ENCODE measurements around the gene ZBTB7B. TPM values are rescaled to one million over a fixed set of nuclear protein-coding genes. Genes with fewer than 3 reads are reported as not detected.

The ZBTB7B gene
- polyA plus RNA-seq, 3 donors, result 6.3 to 149 (median 9.6) TPM

GRCh38 chr1:154964359-154964758 lies 38.2 kb upstream of the ZBTB7B start:
- H4K20me1 ChIP-seq (ENCODE audit: insufficient read depth, low read length), result peaks cover 66% of the 10 kb centered on the region
- no peak overlapping the region for H3K27ac ChIP-seq (ENCODE audit: low read depth in 1 of 2, low read length in 2 of 2)
- Mint-ChIP-seq H3K4me3 (no peak overlapping the region), H3K4me1 (peaks cover 24% of the 10 kb centered on the region), H3K27me3 (ENCODE audit: low read depth in 3 of 3) (peaks cover 0 to 4% (median 0%) of the 10 kb centered on the region in 3 donors), H3K27ac (peak overlapping the region in 1 of 7 donors; percentile 46), H3K9me3 (no peaks in the 10 kb centered on the region), H3K36me3 (peaks cover 59 to 68% of the 10 kb centered on the region in 2 donors)
- TF ChIP-seq CTCF (IDR thresholded peaks at IDR 0.05), result no peak
- intact Hi-C loops (cut with micrococcal nuclease), result loop anchor here (5.0 kb wide), 2 partner anchors 38 to 53 kb away; partner anchors contain the start of gene ZBTB7B (in 2 of the 2)
- H3K9me3 ChIP-seq (replicated peaks in 1 of 2; ENCODE audit: control insufficient read depth in 1 of 2, insufficient read depth in 1 of 2, low read length in 2 of 2), result no peaks in the 10 kb centered on the region
- no peak overlapping the region for H2AFZ ChIP-seq (ENCODE audit: insufficient read depth, low read depth, low read length, poor library complexity, severe bottlenecking)
- no peak for DNase-seq
- peaks cover 46% of the 10 kb centered on the region for H3K79me2 ChIP-seq (ENCODE audit: insufficient read depth, low read length)
- 67% methylated on average over 3 of the region's 6 CpGs for WGBS (ENCODE audit: insufficient coverage)
- peaks cover 17 to 30% of the 10 kb centered on the region in 2 donors for H3K4me1 ChIP-seq (ENCODE audit: control insufficient read depth in 1 of 2, insufficient read depth in 2 of 2, low read length in 2 of 2)
- H3K36me3 ChIP-seq (replicated peaks in 1 of 2; ENCODE audit: control insufficient read depth in 1 of 2, insufficient read depth in 2 of 2, low read length in 2 of 2), result peaks cover 65 to 69% of the 10 kb centered on the region in 2 donors
- no peak overlapping the region for H3K4me2 ChIP-seq (replicated peaks; ENCODE audit: extremely low read depth, low read length, poor library complexity, severe bottlenecking)
- H3K4me3 ChIP-seq (replicated peaks in 1 of 3; ENCODE audit: low read depth in 2 of 3, low read length in 3 of 3), result no peak overlapping the region
- no peaks in the 10 kb centered on the region for H3K27me3 ChIP-seq (ENCODE audit: control insufficient read depth in 2 of 2, insufficient read depth in 2 of 2, low read length in 2 of 2)
- H3K9ac ChIP-seq (ENCODE audit: insufficient read depth, low read length, poor library complexity, severe bottlenecking), result no peak overlapping the region

- TF ChIP-seq CTCF (IDR thresholded peaks at IDR 0.05), result no peak
- Mint-ChIP-seq H3K4me1 (peaks cover 27% of the 10 kb centered on the region), H3K9me3 (no peaks in the 10 kb centered on the region), H3K4me3 (no peak overlapping the region), H3K27me3 (ENCODE audit: low read depth in 3 of 3) (peaks cover 0 to 4% (median 0%) of the 10 kb centered on the region in 3 donors), H3K36me3 (peaks cover 59 to 69% of the 10 kb centered on the region in 2 donors), H3K27ac (no peak overlapping the region)
- Histone ChIP-seq H3K79me2 (ENCODE audit: insufficient read depth, low read length) (peaks cover 48% of the 10 kb centered on the region), H4K20me1 (ENCODE audit: insufficient read depth, low read length) (peaks cover 70% of the 10 kb centered on the region), H3K4me2 (replicated peaks; ENCODE audit: extremely low read depth, low read length, poor library complexity, severe bottlenecking) (no peak overlapping the region), H3K27ac (ENCODE audit: low read depth in 1 of 2, low read length in 2 of 2) (no peak overlapping the region), H3K9ac (ENCODE audit: insufficient read depth, low read length, poor library complexity, severe bottlenecking) (no peak overlapping the region), H3K36me3 (replicated peaks in 1 of 2; ENCODE audit: control insufficient read depth in 1 of 2, insufficient read depth in 2 of 2, low read length in 2 of 2) (peaks cover 61 to 73% of the 10 kb centered on the region in 2 donors), H3K9me3 (replicated peaks in 1 of 2; ENCODE audit: control insufficient read depth in 1 of 2, insufficient read depth in 1 of 2, low read length in 2 of 2) (no peaks in the 10 kb centered on the region), H2AFZ (ENCODE audit: insufficient read depth, low read depth, low read length, poor library complexity, severe bottlenecking) (no peak overlapping the region), H3K4me1 (ENCODE audit: control insufficient read depth in 1 of 2, insufficient read depth in 2 of 2, low read length in 2 of 2) (peaks cover 22 to 32% of the 10 kb centered on the region in 2 donors), H3K27me3 (ENCODE audit: control insufficient read depth in 2 of 2, insufficient read depth in 2 of 2, low read length in 2 of 2) (no peaks in the 10 kb centered on the region), H3K4me3 (replicated peaks in 1 of 3; ENCODE audit: low read depth in 2 of 3, low read length in 3 of 3) (no peak overlapping the region)
- no CpG with 5 or more reads among the region's 7 CpGs for WGBS (ENCODE audit: insufficient coverage)
- no peak for DNase-seq
- intact Hi-C loops (cut with micrococcal nuclease), result no loop called here
These were observed 36.5 kb upstream of the ZBTB7B start for GRCh38 chr1:154966111-154966510.
